ENCODE measurements around the gene ETV3L.

The ETV3L gene

GRCh38 chr1:157131281-157131680 lies 31.7 kb upstream of the ETV3L start (continued):
- TF ChIP-seq CSRNP3 (CRISPR knock-in tag; IDR thresholded peaks at IDR 0.05): no peak
- TF ChIP-seq ZFP30 (CRISPR knock-in tag; IDR thresholded peaks at IDR 0.05): no peak

DNA sequence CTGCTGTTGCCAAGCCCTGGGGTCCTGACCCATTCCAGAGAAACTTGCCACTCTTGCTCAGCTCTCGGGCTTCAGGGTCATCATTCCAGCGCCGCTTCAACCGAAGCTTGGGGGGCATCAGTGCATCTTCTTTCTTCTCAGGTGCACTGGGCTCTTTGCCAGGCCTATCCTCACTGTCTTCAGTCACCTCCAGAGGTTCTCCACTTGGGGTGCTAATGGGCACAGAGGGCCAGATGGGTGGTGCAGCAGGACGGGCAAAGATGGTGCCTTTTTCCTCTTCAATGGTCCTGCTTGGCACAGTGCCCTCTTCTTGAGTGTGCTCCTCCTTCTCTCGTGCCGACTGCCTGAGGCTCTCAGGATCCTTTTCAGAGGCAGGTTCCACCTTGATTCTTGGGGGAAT lies 25.2 kb upstream of the ETV3L start:
- no peak for TF ChIP-seq OSR1 (CRISPR knock-in tag; IDR thresholded peaks at IDR 0.05)
- no peak for TF ChIP-seq BACH2 (CRISPR knock-in tag; IDR thresholded peaks at IDR 0.05; ENCODE audit: borderline replicate concordance)
- TF ChIP-seq ZFP3 (CRISPR knock-in tag; IDR thresholded peaks at IDR 0.05): no peak
- ATAC-seq: no peak

DNA sequence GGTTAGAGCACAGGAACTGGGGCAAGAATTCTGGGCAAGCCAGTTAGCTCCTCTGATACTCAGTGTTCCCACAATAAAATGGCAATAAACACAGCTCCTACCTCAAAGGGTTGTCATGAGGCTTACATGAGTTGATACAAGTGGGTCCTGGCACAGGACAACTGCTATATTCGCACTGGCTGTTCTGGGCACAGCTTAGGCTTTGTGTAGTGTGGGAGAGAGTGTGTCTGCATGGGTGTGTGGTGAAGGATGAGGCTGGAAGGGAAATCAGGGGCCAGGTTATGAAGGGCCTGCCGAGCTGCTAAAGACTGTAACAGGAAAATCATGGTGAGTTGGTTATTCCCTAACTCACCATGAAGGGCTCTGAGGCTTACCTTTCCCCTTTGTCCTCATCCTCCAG lies 19.8 kb upstream of the ETV3L start:
- TF ChIP-seq ZNF70 (CRISPR knock-in tag; IDR thresholded peaks at IDR 0.05) (no peak), ZFP30 (CRISPR knock-in tag; IDR thresholded peaks at IDR 0.05) (no peak), OSR1 (CRISPR knock-in tag; IDR thresholded peaks at IDR 0.05) (no peak), ESRRG (CRISPR knock-in tag; IDR thresholded peaks at IDR 0.05) (no peak), ZNF565 (CRISPR knock-in tag; conservative IDR thresholded peaks at IDR 0.05; ENCODE audit: low read depth) (no peak), ARNTL (CRISPR knock-in tag; IDR thresholded peaks at IDR 0.05; ENCODE audit: borderline replicate concordance, low read depth) (no peak), ZNF8 (CRISPR knock-in tag; IDR thresholded peaks at IDR 0.05) (no peak), PPARA (CRISPR knock-in tag; IDR thresholded peaks at IDR 0.05; ENCODE audit: borderline replicate concordance) (no peak), ZC3H10 (CRISPR knock-in tag; IDR thresholded peaks at IDR 0.05) (no peak), GLIS3 (CRISPR knock-in tag; IDR thresholded peaks at IDR 0.05) (no peak), TCF4 (CRISPR knock-in tag; IDR thresholded peaks at IDR 0.05; ENCODE audit: borderline replicate concordance) (no peak), BACH2 (CRISPR knock-in tag; IDR thresholded peaks at IDR 0.05; ENCODE audit: borderline replicate concordance) (no peak), TSHZ2 (CRISPR knock-in tag; IDR thresholded peaks at IDR 0.05) (no peak), ZFP3 (CRISPR knock-in tag; IDR thresholded peaks at IDR 0.05) (no peak), CREB5 (CRISPR knock-in tag; IDR thresholded peaks at IDR 0.05; ENCODE audit: low read depth) (no peak), TOX (CRISPR knock-in tag; IDR thresholded peaks at IDR 0.05; ENCODE audit: borderline replicate concordance) (no peak), SNAI2 (CRISPR knock-in tag; IDR thresholded peaks at IDR 0.05) (no peak), POU6F1 (CRISPR knock-in tag; IDR thresholded peaks at IDR 0.05; ENCODE audit: borderline replicate concordance, low read depth) (no peak)
- TF ChIP-seq, protein P1, sequence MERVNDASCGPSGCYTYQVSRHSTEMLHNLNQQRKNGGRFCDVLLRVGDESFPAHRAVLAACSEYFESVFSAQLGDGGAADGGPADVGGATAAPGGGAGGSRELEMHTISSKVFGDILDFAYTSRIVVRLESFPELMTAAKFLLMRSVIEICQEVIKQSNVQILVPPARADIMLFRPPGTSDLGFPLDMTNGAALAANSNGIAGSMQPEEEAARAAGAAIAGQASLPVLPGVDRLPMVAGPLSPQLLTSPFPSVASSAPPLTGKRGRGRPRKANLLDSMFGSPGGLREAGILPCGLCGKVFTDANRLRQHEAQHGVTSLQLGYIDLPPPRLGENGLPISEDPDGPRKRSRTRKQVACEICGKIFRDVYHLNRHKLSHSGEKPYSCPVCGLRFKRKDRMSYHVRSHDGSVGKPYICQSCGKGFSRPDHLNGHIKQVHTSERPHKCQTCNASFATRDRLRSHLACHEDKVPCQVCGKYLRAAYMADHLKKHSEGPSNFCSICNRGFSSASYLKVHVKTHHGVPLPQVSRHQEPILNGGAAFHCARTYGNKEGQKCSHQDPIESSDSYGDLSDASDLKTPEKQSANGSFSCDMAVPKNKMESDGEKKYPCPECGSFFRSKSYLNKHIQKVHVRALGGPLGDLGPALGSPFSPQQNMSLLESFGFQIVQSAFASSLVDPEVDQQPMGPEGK (CRISPR knock-in tag; IDR thresholded peaks at IDR 0.05; ENCODE audit: borderline replicate concordance): no peak
- ATAC-seq: peak; percentile 9; the same call in 2 of the 3 replicates

GRCh38 chr1:157119008-157119407 lies 19.4 kb upstream of the ETV3L start:
- peak; percentile 9; the same call in 2 of the 3 replicates for ATAC-seq
- no peak for TF ChIP-seq CREB5 (CRISPR knock-in tag; IDR thresholded peaks at IDR 0.05; ENCODE audit: low read depth)
- TF ChIP-seq TCF4 (CRISPR knock-in tag; IDR thresholded peaks at IDR 0.05; ENCODE audit: borderline replicate concordance): no peak
- no peak for TF ChIP-seq ARNTL (CRISPR knock-in tag; IDR thresholded peaks at IDR 0.05; ENCODE audit: borderline replicate concordance, low read depth)
- TF ChIP-seq, protein P1 (CRISPR knock-in tag; IDR thresholded peaks at IDR 0.05; ENCODE audit: borderline replicate concordance): no peak
- TF ChIP-seq ZNF565 (CRISPR knock-in tag; conservative IDR thresholded peaks at IDR 0.05; ENCODE audit: low read depth): no peak
- TF ChIP-seq CSRNP3 (CRISPR knock-in tag; IDR thresholded peaks at IDR 0.05): no peak
- no peak for TF ChIP-seq OSR1 (CRISPR knock-in tag; IDR thresholded peaks at IDR 0.05)
- no peak for TF ChIP-seq ESRRG (CRISPR knock-in tag; IDR thresholded peaks at IDR 0.05)
- TF ChIP-seq GLIS3 (CRISPR knock-in tag; IDR thresholded peaks at IDR 0.05): no peak

All from SK-N-SH treated with all-trans-retinoic acid at 6 μM for 48 hours (cell line).